ENCODE results near the gene IMMP2L. TPM values are rescaled to one million over a fixed set of nuclear protein-coding genes. Genes with fewer than 3 reads are reported as not detected.

Gene IMMP2L
- total and polyA plus RNA-seq, 2 of the 8 experiments (the other 6 are each of a cell fraction or from before 2014, with no cell fraction given), result 2.3 to 10.1 TPM

DNA sequence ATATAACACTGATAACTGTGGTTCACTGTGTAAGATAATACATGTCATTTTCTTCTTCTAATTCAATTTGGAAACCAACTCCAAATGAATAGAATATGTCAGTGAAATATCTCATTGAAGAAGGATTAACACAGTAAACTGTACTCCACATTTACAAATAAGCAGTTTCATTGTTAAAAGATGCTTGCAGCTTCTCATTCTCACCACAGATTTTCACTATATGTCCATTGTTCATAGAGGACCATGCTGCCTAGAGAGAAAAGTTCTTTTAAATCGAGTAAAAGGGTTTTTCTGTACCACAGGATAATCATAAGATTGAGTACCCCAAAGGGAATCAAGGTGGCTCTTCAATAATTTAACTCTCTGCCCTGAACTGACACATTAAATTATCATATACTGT lies 305.9 kb downstream of the IMMP2L start:
- WGBS, 2 experiments (ENCODE audit: extremely low coverage in 1 of 2, insufficient coverage in 1 of 2, insufficient read length in 1 of 2, insufficient replicate concordance in 2 of 2, low coverage in 1 of 2, low lambda C conversion rate in 2 of 2, missing lambda C conversion rate in 1 of 2), result 79% methylated on average over 1 of the region's 1 CpG; no CpG with 5 or more reads in 1 of the 2 experiments
- H3K56ac ChIP-seq (replicated peaks; ENCODE audit: insufficient read length, low read depth, low read length), result no peak overlapping the region

More for the DNA sequence above, 305.9 kb downstream of the IMMP2L start:
- Histone ChIP-seq H3K23ac (ENCODE audit: insufficient read length) (no peak overlapping the region), H3K79me2 (ENCODE audit: control insufficient read depth in 1 of 2, insufficient read depth in 2 of 2, low read length in 2 of 2) (no peaks in the 10 kb centered on the region), H2BK12ac (ENCODE audit: low read depth, low read length) (no peak overlapping the region), H3K36me3 (ENCODE audit: control insufficient read depth in 2 of 4, insufficient read depth in 4 of 4, low read length in 3 of 4) (no peaks in the 10 kb centered on the region), H4K5ac (ENCODE audit: insufficient read length, low read depth, low read length) (no peak overlapping the region), H3K9ac (replicated peaks in 1 of 4; ENCODE audit: extremely low read depth in 1 of 4, low read depth in 3 of 4, low read length in 3 of 4) (no peak overlapping the region), H3K4me1 (replicated peaks in 1 of 4; ENCODE audit: control insufficient read depth in 3 of 4, insufficient read depth in 4 of 4, low read length in 3 of 4) (no peaks in the 10 kb centered on the region), H3K23me2 (ENCODE audit: low read depth, low read length) (no peaks in the 10 kb centered on the region; the same call in 1 of the 2 replicates), H4K8ac (ENCODE audit: extremely low read depth, insufficient read depth, low read length) (no peak overlapping the region), H2BK20ac (ENCODE audit: low read length) (no peak overlapping the region), H3K27me3 (replicated peaks in 1 of 4; ENCODE audit: control insufficient read depth in 3 of 4, extremely low read depth in 1 of 4, insufficient read depth in 3 of 4, low read length in 3 of 4) (no peaks in the 10 kb centered on the region), H2BK120ac (replicated peaks; ENCODE audit: low read depth, low read length) (no peak overlapping the region), H3K4me2 (ENCODE audit: insufficient read depth in 1 of 2, low read depth in 2 of 2, low read length in 2 of 2) (no peak overlapping the region), H3K4me3 (ENCODE audit: extremely low read depth in 1 of 4, insufficient read depth in 2 of 4, low read depth in 3 of 4, low read length in 4 of 4) (no peak overlapping the region), H3K27ac (ENCODE audit: low read depth, low read length) (no peak overlapping the region), H3K14ac (ENCODE audit: insufficient read length) (no peak overlapping the region), H2AK5ac (ENCODE audit: low read depth, low read length) (no peak overlapping the region), H4K20me1 (replicated peaks in 1 of 2; ENCODE audit: control insufficient read depth in 1 of 2, insufficient read depth in 2 of 2, low read length in 2 of 2) (no peaks in the 10 kb centered on the region), H3K18ac (ENCODE audit: extremely low read depth, low read length) (no peak overlapping the region), H2AFZ (ENCODE audit: low read length) (no peak overlapping the region), H2BK15ac (ENCODE audit: low read length) (no peak overlapping the region), H3K79me1 (ENCODE audit: low read depth, low read length) (no peaks in the 10 kb centered on the region), H2BK5ac (ENCODE audit: low read depth, low read length) (no peak overlapping the region), H4K91ac (replicated peaks; ENCODE audit: insufficient read length, low read length) (no peak overlapping the region), H3K9me3 (ENCODE audit: insufficient read depth in 2 of 2, low read depth in 1 of 2, low read length in 1 of 2) (no peaks in the 10 kb centered on the region), H3K4ac (replicated peaks; ENCODE audit: insufficient read length, low read depth, low read length) (no peak overlapping the region)
- no peak for FAIRE-seq
- no peak for DNase-seq (ENCODE audit: low read depth in 1 of 2, low spot score in 2 of 2)
- TF ChIP-seq EZH2 (IDR thresholded peaks at IDR 0.05; ENCODE audit: low read depth, low read length, severe bottlenecking) (no peak), ZNF274 (IDR thresholded peaks at IDR 0.05; ENCODE audit: borderline replicate concordance, extremely low read depth, low read length) (no peak), TEAD4 (IDR thresholded peaks at IDR 0.05; ENCODE audit: low read depth, low read length) (no peak)
- TF ChIP-seq, protein P1, sequence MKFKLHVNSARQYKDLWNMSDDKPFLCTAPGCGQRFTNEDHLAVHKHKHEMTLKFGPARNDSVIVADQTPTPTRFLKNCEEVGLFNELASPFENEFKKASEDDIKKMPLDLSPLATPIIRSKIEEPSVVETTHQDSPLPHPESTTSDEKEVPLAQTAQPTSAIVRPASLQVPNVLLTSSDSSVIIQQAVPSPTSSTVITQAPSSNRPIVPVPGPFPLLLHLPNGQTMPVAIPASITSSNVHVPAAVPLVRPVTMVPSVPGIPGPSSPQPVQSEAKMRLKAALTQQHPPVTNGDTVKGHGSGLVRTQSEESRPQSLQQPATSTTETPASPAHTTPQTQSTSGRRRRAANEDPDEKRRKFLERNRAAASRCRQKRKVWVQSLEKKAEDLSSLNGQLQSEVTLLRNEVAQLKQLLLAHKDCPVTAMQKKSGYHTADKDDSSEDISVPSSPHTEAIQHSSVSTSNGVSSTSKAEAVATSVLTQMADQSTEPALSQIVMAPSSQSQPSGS (IDR thresholded peaks at IDR 0.05; ENCODE audit: low read length), result no peak
- POLR2A ChIA-PET (ENCODE audit: partially characterized antibody), result no interaction called here
- CTCF ChIA-PET (ENCODE audit: partially characterized antibody), result no interaction called here

All from H1 (cell line).